A204.1 (cell line): ENCODE results near the gene PRR23C.
"Not testable (repeated sequence)": the region's sequence is repeated elsewhere in the genome, so short reads cannot be mapped to it uniquely, and the experiment has no call there.

ENCODE experiments used
- FAIRE-seq: peaks from 2 replicates; lab custom pipeline; 2012; peaks lifted over from hg19 to GRCh38; lab: Jason Lieb, UNC

PRR23C gene

GRCh38 chr3:139044366-139045210, at the start of gene PRR23C:
Gene PRR23C (minus strand): TSS chr3:139044892. CDS start chr3:139044620, 272 bp downstream.
- no peak for FAIRE-seq

DNA sequence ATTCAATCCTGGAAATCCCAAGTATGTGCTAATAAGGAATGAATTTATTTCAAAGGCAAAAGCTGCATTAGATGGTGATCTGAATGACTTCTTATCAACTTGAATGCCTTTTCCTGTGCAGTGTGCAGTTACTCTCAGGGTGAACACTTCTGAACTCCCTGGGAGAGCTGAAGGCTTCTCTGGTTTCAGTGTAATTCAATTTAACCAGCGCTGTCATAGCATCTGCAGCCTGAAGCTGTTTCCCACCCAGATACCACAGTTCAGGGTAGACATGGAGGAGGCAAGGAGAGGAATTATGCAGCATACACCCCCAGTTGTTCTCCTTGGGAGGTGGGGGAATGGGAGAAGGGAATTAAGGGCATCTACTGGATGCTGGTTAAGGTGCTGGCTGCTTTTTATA, 49.1 kb upstream of the PRR23C start:
- no peak for FAIRE-seq

GRCh38 chr3:139088462-139089324, 44.0 kb upstream of the PRR23C start:
- no peak for FAIRE-seq

DNA sequence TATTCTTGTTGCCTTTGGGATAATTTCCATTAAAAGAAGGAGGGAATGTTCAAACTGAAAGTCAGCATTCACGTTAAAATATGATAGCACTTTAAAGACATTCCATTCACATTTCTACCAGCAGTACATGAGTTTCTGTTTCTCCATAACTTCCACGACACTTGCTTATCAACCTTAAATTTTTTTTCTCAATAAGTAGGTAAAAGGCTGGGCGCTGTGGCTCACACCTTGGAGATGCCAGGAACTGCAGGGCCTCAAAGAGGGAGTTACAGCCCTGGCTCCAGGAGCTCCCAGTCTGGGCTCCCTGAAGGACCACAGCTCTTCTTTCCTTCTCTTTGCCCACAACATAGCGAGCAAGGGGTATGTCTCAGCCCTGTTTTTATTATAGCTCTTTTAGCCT, 42.9 kb upstream of the PRR23C start:
- no peak for FAIRE-seq

- FAIRE-seq, result no peak
Measured at GRCh38 chr3:139084176-139084575, 39.5 kb upstream of the PRR23C start.

DNA sequence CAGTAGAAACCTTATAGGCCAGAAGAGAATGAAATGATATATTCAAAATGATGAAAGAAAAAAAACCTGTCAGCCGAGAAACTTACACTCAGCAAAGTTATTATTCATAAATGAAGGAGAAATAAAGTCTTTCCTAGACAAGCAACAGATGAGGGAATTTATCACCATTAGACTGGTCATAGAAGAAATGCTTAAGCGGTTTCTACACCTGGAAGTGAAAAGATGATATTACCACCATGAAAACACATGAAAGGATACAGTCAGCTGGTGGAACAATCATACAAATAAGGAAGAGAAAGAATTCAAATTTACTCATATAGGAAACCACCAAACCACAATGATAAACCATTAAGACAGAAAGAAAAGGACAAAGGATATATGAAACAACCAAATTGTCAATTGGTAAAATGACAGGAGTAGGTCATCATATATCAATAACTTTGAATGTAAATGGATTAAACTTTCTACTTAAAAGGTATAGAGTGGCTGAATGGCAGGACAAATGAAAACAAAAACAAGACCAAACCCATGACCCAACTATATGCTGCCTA, 29.9 kb upstream of the PRR23C start:
- FAIRE-seq, result no peak

DNA sequence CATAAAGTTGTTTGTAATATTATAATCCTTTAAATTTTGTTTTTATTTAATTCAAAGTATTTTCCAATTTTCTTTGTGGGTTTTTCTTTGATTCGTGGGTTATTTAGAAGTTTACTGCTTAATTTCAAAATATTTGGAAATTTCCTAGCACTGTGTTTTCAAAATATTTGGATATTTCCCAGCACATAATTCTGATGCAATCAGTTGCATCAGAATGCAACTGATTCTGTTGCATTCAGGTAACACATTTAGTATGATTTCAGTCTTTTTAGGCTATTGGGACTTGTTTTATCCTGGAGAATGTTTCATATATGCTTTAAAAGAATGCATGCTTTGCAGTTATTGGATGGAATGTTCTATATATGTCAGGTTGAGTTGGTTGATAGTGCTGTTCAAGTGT, 18.2 kb upstream of the PRR23C start:
- no peak for FAIRE-seq

GRCh38 chr3:139052802-139053600, 8.3 kb upstream of the PRR23C start:
- no peak for FAIRE-seq

DNA sequence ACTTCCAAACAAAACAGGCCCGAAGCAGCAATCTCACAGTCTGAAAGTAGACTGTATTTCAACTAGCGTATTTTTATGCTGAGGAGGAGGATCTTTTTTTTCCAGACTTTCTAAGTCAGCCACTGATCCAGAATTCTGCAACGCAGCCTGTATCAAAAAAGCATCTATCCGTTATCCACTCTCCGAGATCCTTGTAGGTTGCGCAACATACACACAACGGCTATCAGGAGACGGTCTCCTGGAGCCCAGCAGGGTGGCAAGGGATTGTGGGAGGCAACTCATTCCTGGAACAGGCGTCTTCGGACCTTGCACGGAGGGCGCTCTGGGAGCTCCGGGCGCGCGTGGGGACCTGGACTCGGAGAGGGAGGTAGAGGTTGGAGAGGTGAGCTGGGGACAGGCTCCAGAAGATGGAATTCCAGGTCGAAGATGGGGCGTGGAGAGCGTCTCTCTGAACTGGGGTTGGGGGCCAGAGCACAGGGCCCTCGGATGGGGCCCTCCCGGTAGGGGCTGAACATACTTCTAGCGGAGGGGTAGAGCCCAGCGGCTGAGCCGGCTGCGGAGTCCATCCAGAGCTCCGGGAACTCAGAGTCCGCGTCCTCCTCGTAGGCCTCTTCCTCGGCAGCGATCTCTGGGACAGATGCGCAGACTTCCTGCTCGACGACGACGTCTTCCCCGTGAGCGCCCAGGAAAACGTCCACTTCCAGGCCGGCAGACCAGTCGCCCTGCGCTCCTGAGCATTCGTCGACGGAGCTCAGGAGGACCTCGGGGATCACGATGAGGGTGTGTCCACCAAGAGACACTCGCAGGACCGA, 932 bp downstream of the PRR23C start:
- FAIRE-seq, result no peak

DNA sequence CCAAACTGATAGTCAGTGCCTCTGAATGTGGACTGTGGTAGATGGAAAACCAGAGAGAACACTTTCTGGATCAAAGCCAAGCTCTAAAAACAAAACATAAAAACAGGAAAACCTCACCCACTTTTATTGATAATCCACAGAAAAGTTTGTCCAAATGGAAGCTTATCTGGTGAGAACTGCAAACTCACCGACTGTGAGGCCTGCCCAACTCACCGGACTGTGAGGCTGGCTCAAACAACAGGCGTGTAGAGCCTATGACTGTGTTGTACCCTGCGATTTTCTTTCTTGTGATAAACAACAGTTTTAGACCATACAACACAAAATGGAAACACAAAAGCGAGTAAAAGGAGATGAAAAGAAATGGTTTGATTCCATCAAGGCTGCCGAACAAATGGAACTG, 7.2 kb downstream of the PRR23C start:
- no peak for FAIRE-seq

- FAIRE-seq, result no peak
Measured at GRCh38 chr3:139032326-139033002, 12.2 kb downstream of the PRR23C start.

- FAIRE-seq, result not testable (repeated sequence)
Measured at GRCh38 chr3:139030576-139030975, 14.1 kb downstream of the PRR23C start.

GRCh38 chr3:139024968-139025367, 19.7 kb downstream of the PRR23C start:
- no peak for FAIRE-seq

DNA sequence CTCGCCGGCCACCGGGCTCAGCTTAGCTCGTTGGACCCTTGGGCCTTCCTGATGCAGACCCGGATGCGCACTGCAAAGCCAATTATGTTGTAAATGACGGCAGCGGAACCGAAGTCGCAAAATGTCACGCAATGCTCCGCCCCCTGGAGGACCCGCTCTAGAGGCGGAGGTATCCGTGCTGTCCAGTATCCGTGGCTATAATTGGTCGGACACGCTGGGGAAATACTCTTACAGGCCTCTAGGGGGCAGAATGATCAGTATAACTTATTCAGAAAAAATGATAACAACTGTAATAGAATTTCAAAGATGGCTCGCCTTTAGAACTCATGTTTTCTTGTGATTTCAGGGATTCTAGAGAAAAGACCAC, 23.8 kb downstream of the PRR23C start, which contains the start of gene PRR23B:
TSS of gene PRR23B (minus strand) at position 59 of the 367 bp plus-strand sequence. CDS start 265 bp downstream, outside the sequence.
- FAIRE-seq, result no peak

DNA sequence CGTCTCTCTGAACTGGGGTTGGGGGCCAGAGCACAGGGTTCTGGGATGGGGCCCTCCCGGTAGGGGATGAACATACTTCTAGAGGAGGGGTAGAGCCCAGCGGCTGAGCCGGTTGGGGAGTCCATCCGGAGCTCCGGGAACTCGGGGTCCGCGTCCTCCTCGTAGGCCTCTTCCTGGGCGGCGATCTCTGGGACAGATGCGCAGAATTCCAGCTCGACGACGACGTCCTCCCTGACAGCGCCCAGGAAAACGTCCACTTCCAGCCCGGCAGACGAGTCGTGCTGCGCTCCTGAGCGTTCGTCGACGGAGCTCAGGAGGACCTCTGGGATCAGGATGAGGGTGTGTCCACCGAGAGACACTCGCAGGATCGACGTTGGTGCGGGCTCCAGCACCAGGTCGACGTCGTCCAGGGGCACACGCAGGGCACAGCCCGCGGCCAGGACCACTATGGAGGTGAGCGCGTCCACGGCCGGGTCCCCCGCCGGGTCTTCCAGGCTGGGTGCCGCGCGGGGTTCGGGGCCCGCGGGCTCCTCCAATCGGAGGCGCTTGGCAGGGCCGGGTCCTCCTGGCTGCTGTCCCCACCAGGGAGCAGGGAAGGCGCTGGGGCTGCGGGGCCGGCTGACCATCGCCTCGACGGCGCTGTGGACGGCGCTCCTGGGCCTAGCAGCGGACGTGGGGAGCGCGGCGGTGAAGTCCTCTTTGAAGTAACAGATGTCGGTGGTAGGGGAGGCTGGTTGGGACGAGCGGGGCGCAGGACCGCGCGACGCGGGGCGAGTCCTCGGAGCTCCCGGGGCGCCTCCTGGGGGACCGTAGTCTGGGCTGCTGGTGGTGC, 24.4 kb downstream of the PRR23C start:
- FAIRE-seq, result no peak

- FAIRE-seq, result no peak
Measured at GRCh38 chr3:139016430-139017048, 28.2 kb downstream of the PRR23C start.

DNA sequence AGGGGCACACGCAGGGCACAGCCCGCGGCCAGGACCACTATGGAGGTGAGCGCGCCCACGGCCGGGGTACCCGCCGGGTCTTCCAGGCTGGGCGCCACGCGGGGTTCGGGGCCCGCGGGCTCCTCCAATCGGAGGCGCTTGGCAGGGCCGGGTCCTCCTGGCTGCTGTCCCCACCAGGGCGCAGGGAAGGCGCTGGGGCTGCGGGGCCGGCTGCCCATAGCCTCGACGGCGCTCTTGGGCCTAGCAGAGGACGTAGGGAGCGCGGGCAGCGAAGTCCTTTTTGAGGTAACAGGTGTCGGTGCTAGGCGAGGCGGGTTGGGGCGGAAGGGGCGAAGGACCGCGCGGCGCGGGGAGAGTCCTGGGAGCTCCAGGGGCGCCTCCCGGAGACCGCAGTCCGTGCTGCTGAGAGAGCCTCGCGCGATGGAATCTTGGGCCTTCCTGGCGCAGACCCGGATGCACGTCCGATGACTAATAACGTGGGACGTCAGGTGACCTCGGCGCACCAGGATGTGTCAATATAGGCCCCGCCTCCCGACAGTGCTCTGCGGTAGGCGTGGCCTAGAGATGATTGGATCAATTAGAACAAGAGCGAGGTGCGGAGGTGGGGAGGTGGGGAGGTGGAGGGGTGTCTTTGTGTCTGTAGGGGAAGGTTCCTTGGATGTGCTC, 38.5 kb downstream of the PRR23C start, which contains the start of gene PRR23A:
TSS of gene PRR23A (minus strand) at position 218 of the 666 bp plus-strand sequence. CDS start at position 218, 0 bp downstream.
- no peak for FAIRE-seq

- FAIRE-seq, result no peak
Measured at GRCh38 chr3:139005356-139005993, 39.2 kb downstream of the PRR23C start.
